ENCODE data around the gene N4BP2L2.

N4BP2L2 gene

DNA sequence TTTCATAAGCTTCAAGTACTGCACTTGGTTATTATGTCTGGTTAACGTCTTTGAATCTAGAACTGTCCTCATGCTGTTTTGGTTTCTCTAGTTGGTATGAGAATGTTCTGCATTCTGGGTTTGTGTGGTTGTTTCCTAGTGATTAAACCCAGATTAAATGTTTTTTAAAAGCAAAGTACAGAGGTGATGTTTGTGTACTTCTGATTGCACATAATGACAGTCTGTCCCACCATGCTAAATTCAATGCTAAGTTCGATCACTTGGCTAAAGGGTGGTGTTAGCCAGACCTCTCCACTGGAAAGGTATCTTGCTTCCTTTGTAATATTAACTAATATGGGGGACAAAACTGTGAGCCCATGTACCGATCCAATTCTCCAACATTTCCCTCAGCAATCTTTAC lies 125.3 kb downstream of the N4BP2L2 start:
- TF ChIP-seq, protein P1, sequence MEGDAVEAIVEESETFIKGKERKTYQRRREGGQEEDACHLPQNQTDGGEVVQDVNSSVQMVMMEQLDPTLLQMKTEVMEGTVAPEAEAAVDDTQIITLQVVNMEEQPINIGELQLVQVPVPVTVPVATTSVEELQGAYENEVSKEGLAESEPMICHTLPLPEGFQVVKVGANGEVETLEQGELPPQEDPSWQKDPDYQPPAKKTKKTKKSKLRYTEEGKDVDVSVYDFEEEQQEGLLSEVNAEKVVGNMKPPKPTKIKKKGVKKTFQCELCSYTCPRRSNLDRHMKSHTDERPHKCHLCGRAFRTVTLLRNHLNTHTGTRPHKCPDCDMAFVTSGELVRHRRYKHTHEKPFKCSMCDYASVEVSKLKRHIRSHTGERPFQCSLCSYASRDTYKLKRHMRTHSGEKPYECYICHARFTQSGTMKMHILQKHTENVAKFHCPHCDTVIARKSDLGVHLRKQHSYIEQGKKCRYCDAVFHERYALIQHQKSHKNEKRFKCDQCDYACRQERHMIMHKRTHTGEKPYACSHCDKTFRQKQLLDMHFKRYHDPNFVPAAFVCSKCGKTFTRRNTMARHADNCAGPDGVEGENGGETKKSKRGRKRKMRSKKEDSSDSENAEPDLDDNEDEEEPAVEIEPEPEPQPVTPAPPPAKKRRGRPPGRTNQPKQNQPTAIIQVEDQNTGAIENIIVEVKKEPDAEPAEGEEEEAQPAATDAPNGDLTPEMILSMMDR (IDR thresholded peaks at IDR 0.05; ENCODE audit: insufficient read depth, low read length, poor library complexity, severe bottlenecking), result no peak
- TF ChIP-seq EZH2phosphoT487 (conservative IDR thresholded peaks at IDR 0.05; ENCODE audit: low read length), result no peak
- no peak overlapping the region for H2AFZ ChIP-seq (ENCODE audit: low read depth, low read length, severe bottlenecking)
- no peak overlapping the region for H3K9ac ChIP-seq (ENCODE audit: low read length)
- H3K27ac ChIP-seq (ENCODE audit: low read depth, low read length), result no peak overlapping the region
- H3K4me3 ChIP-seq (ENCODE audit: insufficient read depth, low read length, poor library complexity, severe bottlenecking), result no peak overlapping the region
- no peaks in the 10 kb centered on the region for H3K9me2 ChIP-seq (replicated peaks; ENCODE audit: insufficient read depth, low read length)
- no peak overlapping the region for H3K4me2 ChIP-seq (ENCODE audit: low read depth, low read length, poor library complexity, severe bottlenecking)
- no peaks in the 10 kb centered on the region for H4K20me1 ChIP-seq (ENCODE audit: low read depth, low read length)
- no peaks in the 10 kb centered on the region for H3K9me3 ChIP-seq (ENCODE audit: insufficient read depth, low read length)
- no peaks in the 10 kb centered on the region for H3K36me3 ChIP-seq (ENCODE audit: low read length)
- no peaks in the 10 kb centered on the region for H3F3A ChIP-seq (ENCODE audit: insufficient read depth)
- H3K27me3 ChIP-seq (ENCODE audit: low read length), result no peaks in the 10 kb centered on the region
- no peaks in the 10 kb centered on the region for H3K79me2 ChIP-seq (ENCODE audit: insufficient read depth, low read length)

DNA sequence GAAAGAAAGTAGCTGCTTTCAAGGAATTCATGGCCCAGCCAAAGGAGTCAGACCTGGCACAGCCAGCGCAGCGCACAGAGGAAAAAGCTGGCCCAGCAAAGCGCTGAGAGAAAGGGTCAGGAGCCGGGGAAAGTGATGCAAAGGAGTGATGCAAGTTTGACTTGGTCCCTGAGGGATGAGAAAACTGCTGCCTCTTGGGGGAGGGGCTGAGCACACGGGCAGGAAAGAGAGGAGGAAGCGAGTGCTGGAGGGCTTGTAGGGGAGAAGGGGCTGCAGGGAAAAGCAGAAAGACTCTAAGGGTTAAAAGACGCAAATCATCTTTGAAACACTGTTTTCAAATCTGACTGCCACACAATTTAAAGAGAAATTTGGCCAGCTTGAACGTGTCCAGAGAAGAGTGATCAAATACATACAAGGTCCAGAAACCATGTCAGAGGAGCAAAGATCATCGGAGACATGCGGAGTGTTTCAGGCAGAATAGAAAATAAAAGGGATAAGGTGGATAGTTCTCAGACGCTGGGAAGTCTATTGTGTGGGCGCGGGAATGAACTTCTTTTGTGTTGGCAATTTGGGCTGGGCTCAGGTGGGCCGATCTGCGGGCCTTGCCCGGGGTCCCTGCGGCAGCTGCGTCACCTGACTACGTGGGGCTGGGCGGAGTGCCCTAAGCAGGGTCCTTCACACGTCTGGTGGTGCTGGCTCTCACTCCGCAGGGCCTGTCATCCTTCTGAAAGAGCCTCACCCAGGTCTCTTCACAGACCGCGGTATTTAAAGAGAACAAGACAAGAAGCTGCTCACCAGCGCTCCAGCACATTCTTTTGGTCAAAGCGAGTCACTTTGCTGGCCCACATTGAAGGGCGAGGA lies 128.8 kb downstream of the N4BP2L2 start:
- Histone ChIP-seq H3K79me2 (ENCODE audit: insufficient read depth, low read length) (no peaks in the 10 kb centered on the region), H3K27ac (ENCODE audit: low read depth, low read length) (no peak overlapping the region), H4K20me1 (ENCODE audit: low read depth, low read length) (no peaks in the 10 kb centered on the region), H3K4me3 (ENCODE audit: insufficient read depth, low read length, poor library complexity, severe bottlenecking) (no peak overlapping the region), H3F3A (ENCODE audit: insufficient read depth) (no peaks in the 10 kb centered on the region), H3K27me3 (ENCODE audit: low read length) (no peaks in the 10 kb centered on the region), H2AFZ (ENCODE audit: low read depth, low read length, severe bottlenecking) (no peak overlapping the region), H3K4me2 (ENCODE audit: low read depth, low read length, poor library complexity, severe bottlenecking) (no peak overlapping the region), H3K9me2 (replicated peaks; ENCODE audit: insufficient read depth, low read length) (no peaks in the 10 kb centered on the region), H3K9me3 (ENCODE audit: insufficient read depth, low read length) (no peaks in the 10 kb centered on the region), H3K9ac (ENCODE audit: low read length) (no peak overlapping the region), H3K36me3 (ENCODE audit: low read length) (no peaks in the 10 kb centered on the region)
- TF ChIP-seq, protein P1 (IDR thresholded peaks at IDR 0.05; ENCODE audit: insufficient read depth, low read length, poor library complexity, severe bottlenecking), result no peak
- no peak for TF ChIP-seq EZH2phosphoT487 (conservative IDR thresholded peaks at IDR 0.05; ENCODE audit: low read length)

DNA sequence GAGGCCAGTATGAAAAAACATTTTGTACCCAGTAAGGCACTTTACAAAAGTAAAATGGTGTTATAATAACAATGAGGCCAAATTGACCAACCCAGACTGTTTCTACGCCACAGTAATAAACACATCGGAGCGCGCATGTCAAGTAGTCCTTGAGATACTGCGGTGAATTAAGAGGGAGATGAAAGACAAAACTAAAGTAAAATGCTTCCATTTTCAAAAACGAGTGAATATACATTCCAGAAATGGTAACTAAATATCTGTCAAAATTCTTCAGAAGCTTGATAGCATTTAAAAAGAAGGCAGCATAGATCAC lies 129.6 kb downstream of the N4BP2L2 start:
- H3K79me2 ChIP-seq (ENCODE audit: insufficient read depth, low read length), result no peaks in the 10 kb centered on the region
- no peak overlapping the region for H3K4me3 ChIP-seq (ENCODE audit: insufficient read depth, low read length, poor library complexity, severe bottlenecking)
- H3K9me3 ChIP-seq (ENCODE audit: insufficient read depth, low read length), result no peaks in the 10 kb centered on the region
- TF ChIP-seq, protein P1 (IDR thresholded peaks at IDR 0.05; ENCODE audit: insufficient read depth, low read length, poor library complexity, severe bottlenecking), result no peak
- no peak for TF ChIP-seq EZH2phosphoT487 (conservative IDR thresholded peaks at IDR 0.05; ENCODE audit: low read length)
- H3K27me3 ChIP-seq (ENCODE audit: low read length), result no peaks in the 10 kb centered on the region
- no peak overlapping the region for H3K9ac ChIP-seq (ENCODE audit: low read length)
- H3K27ac ChIP-seq (ENCODE audit: low read depth, low read length), result no peak overlapping the region
- no peaks in the 10 kb centered on the region for H3K36me3 ChIP-seq (ENCODE audit: low read length)
- no peaks in the 10 kb centered on the region for H3F3A ChIP-seq (ENCODE audit: insufficient read depth)
- H3K4me2 ChIP-seq (ENCODE audit: low read depth, low read length, poor library complexity, severe bottlenecking), result no peak overlapping the region
- no peaks in the 10 kb centered on the region for H4K20me1 ChIP-seq (ENCODE audit: low read depth, low read length)
- no peaks in the 10 kb centered on the region for H3K9me2 ChIP-seq (replicated peaks; ENCODE audit: insufficient read depth, low read length)
- H2AFZ ChIP-seq (ENCODE audit: low read depth, low read length, severe bottlenecking), result no peak overlapping the region

Data from SU-DHL-6 (cell line).